NCI-H510A (cell line): Measurements from ENCODE around the gene NUDT8.
"Not testable (repeated sequence)": the region's sequence is repeated elsewhere in the genome, so short reads cannot be mapped to it uniquely, and the experiment has no call there.

Experiments
- DNase-seq: peaks from one replicate; lab custom pipeline; 2025; lab: John Stamatoyannopoulos, UW

The NUDT8 gene

GRCh38 chr11:67629386-67630227 lies at the start of gene NUDT8:
Gene NUDT8 (minus strand): TSS chr11:67629937. CDS start chr11:67629911, 26 bp downstream.
- peak; percentile 82 for DNase-seq

GRCh38 chr11:67675058-67675747 lies 45.5 kb upstream of the NUDT8 start:
- no peak for DNase-seq

DNA sequence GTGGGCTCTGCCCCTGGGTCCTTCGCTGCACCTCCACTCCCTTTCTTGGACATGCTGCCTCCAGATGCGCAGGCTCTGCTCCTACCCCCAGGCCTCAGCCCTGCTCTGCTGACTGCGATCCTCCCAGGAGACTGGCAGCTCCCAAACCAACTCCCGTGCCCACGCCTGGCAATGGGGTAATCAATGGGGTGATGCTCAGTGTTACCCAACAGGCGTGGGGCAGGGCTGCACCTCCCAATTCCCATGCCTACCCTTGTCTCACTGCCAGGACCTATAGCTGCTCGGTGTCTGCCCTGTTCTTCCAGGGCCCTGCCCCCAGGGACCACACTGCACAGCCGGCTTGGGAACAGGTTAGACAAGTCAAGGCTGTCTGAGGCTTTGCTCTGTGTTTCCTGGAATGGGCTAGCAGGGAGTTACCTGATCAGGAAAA lies 44.7 kb upstream of the NUDT8 start, which contains the start of gene ALDH3B2:
TSS of gene ALDH3B2 (minus strand) at position 182 of the 430 bp plus-strand sequence. CDS start 7,688 bp downstream, outside the sequence.
- peak; percentile 85 for DNase-seq

DNA sequence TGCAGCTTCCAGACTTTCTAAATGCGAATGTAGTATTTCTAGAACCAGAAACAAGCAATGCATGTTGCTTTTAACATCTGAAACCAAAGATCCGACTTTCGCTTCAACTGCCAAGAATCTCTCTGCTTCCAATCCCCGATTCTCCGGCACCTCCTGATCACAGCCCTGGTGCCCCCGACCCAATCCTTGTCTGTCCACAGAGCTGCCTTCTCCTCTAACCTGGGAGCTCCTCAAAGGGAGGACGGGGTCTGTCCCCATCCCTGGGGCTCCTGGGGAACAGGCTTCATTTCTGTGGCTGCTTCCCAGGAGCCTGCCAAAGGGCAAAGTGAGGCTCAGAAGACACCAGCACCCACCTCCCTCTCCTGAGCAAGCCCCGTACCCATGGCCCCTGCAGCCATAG lies 44.2 kb upstream of the NUDT8 start:
- DNase-seq = no peak

- no peak for DNase-seq
Observed at GRCh38 chr11:67673358-67673757, 43.6 kb upstream of the NUDT8 start.

- no peak for DNase-seq
Observed at GRCh38 chr11:67671211-67671520, 41.4 kb upstream of the NUDT8 start.

- DNase-seq = no peak
Observed at GRCh38 chr11:67670316-67671210, 40.8 kb upstream of the NUDT8 start.

DNA sequence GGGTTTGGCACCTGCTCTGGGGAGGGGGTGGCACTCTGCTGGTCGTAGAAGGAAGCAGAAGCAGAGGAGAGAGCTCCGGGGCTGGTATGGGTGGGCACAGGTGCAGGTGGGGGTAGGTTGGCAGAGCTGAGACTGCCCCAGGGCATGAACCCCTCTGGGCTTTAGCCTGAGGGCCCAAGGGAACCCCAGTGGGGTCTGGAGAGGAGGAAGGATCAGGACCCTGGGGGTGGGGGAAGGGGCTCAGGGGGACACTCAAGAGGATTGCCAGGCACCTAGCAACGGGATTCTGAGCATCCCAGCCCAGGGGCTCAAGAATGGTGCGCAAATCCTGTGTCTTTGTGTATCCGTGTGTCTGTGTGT lies 38.4 kb upstream of the NUDT8 start:
- DNase-seq = no peak

- DNase-seq = no peak
Observed at GRCh38 chr11:67667490-67668191, 37.9 kb upstream of the NUDT8 start.

GRCh38 chr11:67666676-67667489 lies 37.1 kb upstream of the NUDT8 start:
- DNase-seq = no peak

GRCh38 chr11:67666303-67666645 lies 36.5 kb upstream of the NUDT8 start:
- DNase-seq = no peak

- DNase-seq = no peak
Observed at GRCh38 chr11:67665541-67666302, 36.0 kb upstream of the NUDT8 start.

GRCh38 chr11:67664696-67665540 lies 35.2 kb upstream of the NUDT8 start:
- DNase-seq = no peak

DNA sequence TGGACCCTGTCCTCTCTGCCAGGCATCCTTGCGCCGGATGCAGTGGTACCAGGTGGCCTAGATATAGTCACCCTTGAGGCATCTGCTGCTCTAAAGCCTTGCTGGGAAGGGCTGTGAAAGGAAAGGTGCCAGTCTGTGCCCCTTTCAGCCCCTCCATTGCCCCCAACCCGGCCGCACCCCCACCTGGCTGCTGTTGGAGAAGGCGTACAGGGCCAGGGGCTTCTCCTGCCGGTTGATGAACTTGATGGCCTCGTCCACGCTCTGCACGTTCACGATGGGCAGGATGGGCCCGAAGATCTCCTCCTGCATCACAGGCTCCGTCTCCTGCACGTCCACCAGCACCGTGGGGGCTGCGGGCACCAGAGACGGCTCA lies 34.5 kb upstream of the NUDT8 start:
- DNase-seq = no peak

- DNase-seq = no peak
Observed at GRCh38 chr11:67663532-67664212, 33.9 kb upstream of the NUDT8 start.

GRCh38 chr11:67662835-67663531 lies 33.2 kb upstream of the NUDT8 start:
- no peak for DNase-seq

- no peak for DNase-seq
Observed at GRCh38 chr11:67662142-67662834, 32.6 kb upstream of the NUDT8 start.

GRCh38 chr11:67660752-67661151 lies 31.0 kb upstream of the NUDT8 start:
- DNase-seq = not testable (repeated sequence)
